Fibroblast of lung (primary cell): Measurements from ENCODE around the gene MRPS22.

Experiments
- CTCF ChIP-seq, 2 donors: IDR thresholded peaks in 1 of 2; conservative IDR thresholded peaks in 1 of 2; 1 replicate in 1 of 2; 2 replicates in 1 of 2; pipeline ENCODE4 v1.5.1; 2011 to 2012; ENCODE audit warnings: low read length in 2 of 2, control low read depth in 1 of 2, inconsistent platforms in 1 of 2, low read depth in 1 of 2, mild to moderate bottlenecking in 1 of 2
- EZH2 ChIP-seq: IDR thresholded peaks from 2 replicates; pipeline ENCODE4 v1.5.1; 2012; ENCODE audit warnings: low read length, control low read depth, mild to moderate bottlenecking; ENCODE audit errors: missing control alignments

DNA sequence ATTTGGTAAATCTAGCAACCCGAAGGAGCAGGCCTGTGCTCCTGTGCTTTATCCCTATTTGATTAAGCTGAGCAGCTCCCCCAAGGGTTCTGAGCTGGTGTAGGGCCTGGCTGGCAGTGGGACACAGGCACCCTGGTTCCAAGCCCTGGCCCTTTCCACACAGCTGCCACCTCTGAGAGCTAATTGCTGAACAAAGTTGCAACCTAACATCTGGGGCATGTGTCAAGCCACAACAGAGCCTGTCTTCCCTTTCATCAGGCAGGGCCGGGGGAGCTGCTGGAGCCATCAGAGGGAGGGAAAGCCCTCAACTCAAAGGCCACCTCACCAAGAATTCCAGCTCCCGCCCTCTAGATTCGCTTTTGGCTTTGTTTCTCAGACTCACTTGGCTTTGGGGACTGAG lies 17.1 kb upstream of the MRPS22 start:
- TF ChIP-seq CTCF (conservative IDR thresholded peaks at IDR 0.05 in 1 of 2, IDR thresholded peaks at IDR 0.05 in 1 of 2; ENCODE audit: low read depth in 1 of 2, low read length in 2 of 2), result no peak
- TF ChIP-seq EZH2, result no peak
